22Rv1 (cell line): ENCODE data around the gene TRIM6.
"Not testable (repeated sequence)": the region's sequence is repeated elsewhere in the genome, so short reads cannot be mapped to it uniquely, and the experiment has no call there.

Source experiments
- H3K27ac ChIP-seq: fragments of 450-650 bp; 2 replicates; pipeline ENCODE4 v1.5.1; 2017
- CTCF ChIP-seq: fragments of 450-650 bp; IDR thresholded peaks from 2 replicates; pipeline ENCODE4 v1.5.1; 2017; ENCODE audit warnings: mild to moderate bottlenecking
- ZFX ChIP-seq: fragments of 450-650 bp; IDR thresholded peaks from 2 replicates; pipeline ENCODE4 v1.6.1; 2017; ENCODE audit warnings: antibody characterized with exemption, borderline replicate concordance

TRIM6 gene

GRCh38 chr11:5564259-5565019, 32.0 kb upstream of the TRIM6 start:
- TF ChIP-seq ZFX, result no peak
- no peak for TF ChIP-seq CTCF
- no peak overlapping the region for H3K27ac ChIP-seq

- no peak for TF ChIP-seq ZFX
- TF ChIP-seq CTCF, result no peak
- no peak overlapping the region for H3K27ac ChIP-seq
Observed at GRCh38 chr11:5574654-5575053, 21.8 kb upstream of the TRIM6 start.

GRCh38 chr11:5575152-5575551, 21.3 kb upstream of the TRIM6 start:
- TF ChIP-seq ZFX (no peak), CTCF (no peak)
- no peak overlapping the region for H3K27ac ChIP-seq

GRCh38 chr11:5577101-5577500, 19.3 kb upstream of the TRIM6 start:
- TF ChIP-seq CTCF (no peak), ZFX (no peak)
- no peak overlapping the region for H3K27ac ChIP-seq

GRCh38 chr11:5580577-5580976, 15.9 kb upstream of the TRIM6 start, which contains the start of gene OR52B6:
Gene OR52B6, plus strand, starts transcription at chr11:5580877. Its CDS starts 0 bp downstream, at chr11:5580877.
- no peak for TF ChIP-seq CTCF
- TF ChIP-seq ZFX, result no peak

GRCh38 chr11:5581014-5581413, 15.4 kb upstream of the TRIM6 start:
- H3K27ac ChIP-seq, result no peak overlapping the region
- TF ChIP-seq CTCF (no peak), ZFX (no peak)

More at GRCh38 chr11:5580577-5580976, 15.9 kb upstream of the TRIM6 start, which contains the start of gene OR52B6:
- no peak within 1 kb of the TSS for H3K27ac ChIP-seq

- not testable (repeated sequence) for H3K27ac ChIP-seq
Observed at GRCh38 chr11:5584458-5584857, 12.0 kb upstream of the TRIM6 start.

GRCh38 chr11:5589906-5590305, 6.5 kb upstream of the TRIM6 start:
- not testable (repeated sequence) for H3K27ac ChIP-seq
